HuH-7.5 (cell line): ENCODE measurements around the gene DUOXA2.
"Not testable (repeated sequence)": the region's sequence is repeated elsewhere in the genome, so short reads cannot be mapped to it uniquely, and the experiment has no call there.

Source experiments
- DNase-seq: peaks from one replicate; pipeline ENCODE4 v3.0.0; 2011; ENCODE audit warnings: low spot score

DUOXA2 gene

GRCh38 chr15:45095661-45096060 lies 18.5 kb upstream of the DUOXA2 start:
- DNase-seq, result no peak

GRCh38 chr15:45097466-45097865 lies 16.7 kb upstream of the DUOXA2 start:
- DNase-seq, result no peak

DNA sequence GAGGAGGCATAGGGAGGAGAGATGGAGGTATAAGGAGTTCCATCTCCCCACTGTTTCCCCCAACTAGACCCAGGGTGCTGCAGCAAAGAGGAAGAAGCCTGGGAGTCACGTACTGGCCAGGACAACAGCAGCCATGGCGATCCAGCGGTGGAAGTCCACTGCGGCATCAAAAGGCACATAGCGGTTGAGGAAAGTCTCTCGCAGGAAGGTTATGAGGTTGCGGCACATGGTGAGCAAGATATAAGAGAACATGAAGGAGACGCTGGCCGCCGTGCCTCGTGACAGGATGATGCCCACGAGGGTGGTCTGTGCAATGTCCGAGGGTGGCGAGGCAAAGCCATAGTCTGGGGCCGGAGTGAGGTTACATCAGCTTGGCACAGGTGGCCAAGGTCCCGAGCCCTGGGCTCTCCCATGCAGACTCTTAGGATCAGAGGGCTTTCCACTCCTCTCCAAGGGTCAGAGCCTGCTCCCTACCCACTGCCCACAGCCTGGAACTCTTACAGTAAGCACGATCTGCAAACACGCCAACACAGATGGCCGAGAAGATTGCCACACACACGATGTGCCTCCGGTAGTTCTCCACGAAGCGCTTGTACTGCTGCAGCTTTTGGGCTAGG lies 14.5 kb upstream of the DUOXA2 start:
- DNase-seq, result no peak

GRCh38 chr15:45100884-45101625 lies 13.1 kb upstream of the DUOXA2 start:
- DNase-seq, result no peak

- DNase-seq, result no peak
Measured at GRCh38 chr15:45101749-45102148, 12.4 kb upstream of the DUOXA2 start.

DNA sequence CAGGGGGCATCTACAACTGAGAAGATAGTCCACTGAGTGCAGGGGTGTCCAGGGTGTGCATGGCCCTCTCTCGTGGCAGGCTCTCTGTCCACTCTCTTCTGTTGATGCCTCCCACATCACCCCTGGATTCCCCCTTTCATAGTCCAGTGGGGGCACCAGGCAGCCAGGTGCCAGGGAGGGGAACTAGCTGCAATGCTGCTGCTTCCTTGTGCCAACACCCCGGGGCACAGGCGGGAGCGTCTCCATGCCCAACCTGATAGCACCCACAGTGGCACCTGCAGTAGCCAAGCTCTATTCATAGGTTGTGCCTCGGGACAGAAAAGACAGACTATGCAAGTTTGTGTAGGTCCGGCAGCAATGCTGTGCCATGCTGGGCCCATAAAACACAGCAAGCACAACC lies 11.9 kb upstream of the DUOXA2 start:
- no peak for DNase-seq

GRCh38 chr15:45104170-45104569 lies 10.0 kb upstream of the DUOXA2 start:
- not testable (repeated sequence) for DNase-seq

DNA sequence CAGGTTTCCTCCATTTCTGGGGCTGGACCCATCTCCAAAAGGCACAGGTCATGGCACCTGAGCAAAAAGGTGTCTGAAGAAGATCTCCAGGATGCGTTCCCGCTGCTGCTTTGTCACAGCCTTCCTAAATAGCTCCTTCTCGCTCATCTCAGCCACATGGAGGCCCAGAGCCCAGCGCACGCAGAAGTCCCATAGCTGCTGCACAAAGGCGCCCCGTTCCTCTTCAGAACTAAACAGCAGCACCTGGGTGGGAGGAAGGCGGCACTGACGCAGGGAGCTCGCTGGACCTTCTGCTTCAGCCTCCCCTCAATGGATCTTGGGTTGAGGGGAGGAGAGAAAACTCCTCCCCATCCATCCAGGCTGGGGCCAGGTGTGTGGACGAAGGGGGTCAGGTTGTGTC lies 8.5 kb upstream of the DUOXA2 start:
- no peak for DNase-seq

GRCh38 chr15:45106002-45106790 lies 7.9 kb upstream of the DUOXA2 start:
- no peak for DNase-seq

DNA sequence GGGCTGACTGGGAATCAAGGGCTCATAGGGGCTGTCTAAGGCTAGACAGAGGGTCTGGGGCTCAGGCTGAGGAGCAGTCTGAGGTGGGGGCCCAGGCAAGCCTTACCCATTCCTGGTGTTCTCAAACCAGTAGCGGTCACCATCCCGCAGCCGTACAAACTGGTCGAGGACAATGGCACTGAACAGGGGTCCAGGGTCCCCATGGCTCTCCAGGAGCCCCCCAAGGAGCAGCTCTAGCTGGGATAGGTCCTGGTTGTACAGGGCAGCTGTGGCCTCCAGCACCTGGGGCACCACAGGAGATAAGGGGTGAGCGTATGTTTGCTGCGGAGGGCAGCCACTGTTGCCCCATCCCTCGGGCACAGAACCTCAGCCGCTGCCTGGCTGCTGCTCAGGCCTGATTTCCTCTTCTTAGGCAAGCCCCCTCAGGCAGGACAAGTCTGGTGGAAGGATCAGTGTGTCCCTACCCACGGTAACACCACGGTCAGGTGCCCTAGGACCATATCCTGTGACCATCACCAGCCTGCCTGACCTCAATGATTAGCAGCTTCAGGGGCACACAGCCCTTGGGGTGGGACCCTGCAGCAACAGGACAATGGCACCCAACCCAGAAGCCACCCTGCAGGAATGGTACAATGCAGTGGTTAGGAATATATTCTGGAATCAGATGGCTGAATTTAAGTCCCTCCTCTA lies 6.0 kb upstream of the DUOXA2 start:
- DNase-seq, result no peak

- no peak for DNase-seq
Measured at GRCh38 chr15:45110256-45110820, 3.8 kb upstream of the DUOXA2 start.

- no peak for DNase-seq
Measured at GRCh38 chr15:45111390-45112142, 2.6 kb upstream of the DUOXA2 start.

GRCh38 chr15:45112143-45112590 lies 2.0 kb upstream of the DUOXA2 start:
- no peak for DNase-seq

DNA sequence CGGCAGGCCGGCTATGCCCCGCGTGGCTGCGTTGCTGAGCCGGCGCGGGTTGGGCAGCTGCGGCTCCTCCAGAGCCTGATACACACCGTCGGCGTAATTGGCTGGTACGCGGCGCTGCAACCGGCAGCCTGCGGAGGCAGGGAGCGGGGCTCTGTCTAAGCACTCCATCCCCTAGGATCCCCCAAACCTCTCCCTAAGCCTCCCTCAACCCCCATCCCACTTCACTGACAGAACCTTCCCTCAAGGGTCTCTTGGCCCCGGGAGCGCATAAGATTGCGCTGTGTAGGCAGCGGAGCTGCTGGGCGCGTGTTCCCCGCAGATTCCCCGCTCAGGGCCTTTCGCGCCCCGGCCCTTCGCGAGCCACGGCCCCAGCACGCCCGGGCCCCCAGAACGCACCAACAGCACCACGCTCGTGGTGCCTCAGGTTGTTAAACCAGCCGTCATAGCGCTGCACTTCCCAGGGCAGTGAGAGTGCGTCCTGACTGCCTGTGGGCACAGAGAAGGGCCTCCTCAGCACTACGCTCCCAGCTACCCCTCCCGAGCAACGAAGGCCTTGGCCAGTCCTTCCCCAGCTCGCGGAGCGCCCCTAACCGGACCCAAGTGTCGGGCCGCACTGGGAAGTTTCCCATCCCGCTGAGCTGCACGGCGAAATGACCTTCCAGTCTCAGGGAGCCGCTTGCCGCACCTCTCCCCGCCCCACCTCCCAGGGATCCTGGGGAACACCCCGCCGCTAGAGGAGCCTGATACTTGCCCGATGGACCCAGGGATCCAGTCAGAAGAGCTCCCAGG lies 1.3 kb upstream of the DUOXA2 start:
- DNase-seq, result no peak

DNA sequence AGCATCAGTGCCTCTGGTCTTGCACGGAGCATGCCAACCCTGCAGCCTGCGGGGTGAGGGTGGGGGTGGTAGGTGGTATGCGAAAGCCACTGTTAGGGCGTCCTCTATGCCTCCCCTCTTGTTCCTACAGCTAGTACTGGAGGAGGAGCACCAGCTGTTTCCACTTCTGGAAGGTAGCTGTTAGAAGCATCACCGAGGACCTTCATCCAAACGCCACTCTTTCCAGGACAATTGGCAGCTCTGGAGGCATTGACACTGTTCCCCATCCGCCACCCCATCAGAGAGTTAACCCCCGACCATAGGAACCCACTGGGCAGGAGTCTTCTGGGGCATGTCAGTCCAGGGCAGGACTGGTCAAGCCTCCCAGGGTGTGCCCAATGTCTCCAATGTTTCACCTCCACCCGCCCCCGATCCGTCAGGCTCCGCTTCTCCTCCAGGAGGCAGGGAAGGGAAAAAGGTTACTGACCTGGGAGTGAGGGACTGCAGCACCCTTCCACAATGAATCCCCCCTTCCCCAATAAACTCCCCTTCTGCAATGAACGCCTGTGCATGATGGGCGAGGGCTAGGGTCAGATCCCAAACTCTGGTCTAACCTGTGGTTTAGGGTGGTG lies 641 bp upstream of the DUOXA2 start:
- DNase-seq, result no peak

GRCh38 chr15:45114751-45115085 lies 592 bp downstream of the DUOXA2 start:
- no peak for DNase-seq

- no peak for DNase-seq
Measured at GRCh38 chr15:45115312-45115820, 1.2 kb downstream of the DUOXA2 start.

- DNase-seq, result no peak
Measured at GRCh38 chr15:45116006-45116481, 1.9 kb downstream of the DUOXA2 start.

GRCh38 chr15:45116482-45117307 lies 2.6 kb downstream of the DUOXA2 start:
- no peak for DNase-seq
